ENCODE results near the gene PTGFR. TPM values are rescaled to one million over a fixed set of nuclear protein-coding genes. Genes with fewer than 3 reads are reported as not detected.

PTGFR gene
- total RNA-seq, 2 experiments from 2014 or later, result not detected

DNA sequence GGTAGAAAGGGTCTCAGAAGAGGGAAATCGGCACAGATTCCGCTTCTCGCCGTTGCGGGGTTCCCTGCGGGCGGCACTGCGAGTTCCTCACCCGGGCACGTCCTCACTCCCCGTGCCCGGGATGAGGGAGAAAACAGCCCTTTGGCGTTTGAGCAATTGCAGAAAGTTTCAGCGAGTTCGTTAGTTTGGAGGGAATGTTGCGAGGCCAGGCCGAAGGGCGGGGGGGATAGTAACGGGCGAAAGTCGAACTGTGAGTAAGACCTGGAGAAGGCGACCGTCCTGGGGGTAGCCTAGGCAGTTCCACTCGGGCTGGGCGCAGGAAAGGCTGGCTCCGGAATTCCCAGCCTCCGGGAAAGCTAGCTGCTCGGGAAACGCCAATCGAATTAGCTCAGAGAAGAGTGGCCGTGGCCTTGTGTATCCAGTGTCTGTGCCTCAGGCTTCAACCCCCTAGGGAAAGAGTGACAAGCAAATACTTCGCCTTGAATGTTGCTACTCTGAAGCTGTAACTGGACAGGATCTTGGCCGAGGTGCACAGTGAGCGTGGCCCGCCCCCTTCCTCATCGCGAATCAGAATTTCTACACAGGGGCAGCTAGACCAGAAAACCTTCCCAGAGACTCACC is 787 bp downstream of the PTGFR start:
- TF ChIP-seq, protein P1, sequence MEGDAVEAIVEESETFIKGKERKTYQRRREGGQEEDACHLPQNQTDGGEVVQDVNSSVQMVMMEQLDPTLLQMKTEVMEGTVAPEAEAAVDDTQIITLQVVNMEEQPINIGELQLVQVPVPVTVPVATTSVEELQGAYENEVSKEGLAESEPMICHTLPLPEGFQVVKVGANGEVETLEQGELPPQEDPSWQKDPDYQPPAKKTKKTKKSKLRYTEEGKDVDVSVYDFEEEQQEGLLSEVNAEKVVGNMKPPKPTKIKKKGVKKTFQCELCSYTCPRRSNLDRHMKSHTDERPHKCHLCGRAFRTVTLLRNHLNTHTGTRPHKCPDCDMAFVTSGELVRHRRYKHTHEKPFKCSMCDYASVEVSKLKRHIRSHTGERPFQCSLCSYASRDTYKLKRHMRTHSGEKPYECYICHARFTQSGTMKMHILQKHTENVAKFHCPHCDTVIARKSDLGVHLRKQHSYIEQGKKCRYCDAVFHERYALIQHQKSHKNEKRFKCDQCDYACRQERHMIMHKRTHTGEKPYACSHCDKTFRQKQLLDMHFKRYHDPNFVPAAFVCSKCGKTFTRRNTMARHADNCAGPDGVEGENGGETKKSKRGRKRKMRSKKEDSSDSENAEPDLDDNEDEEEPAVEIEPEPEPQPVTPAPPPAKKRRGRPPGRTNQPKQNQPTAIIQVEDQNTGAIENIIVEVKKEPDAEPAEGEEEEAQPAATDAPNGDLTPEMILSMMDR (conservative IDR thresholded peaks at IDR 0.05; ENCODE audit: low read length), result no peak
- TF ChIP-seq EZH2phosphoT487 (IDR thresholded peaks at IDR 0.05; ENCODE audit: borderline replicate concordance, low read depth, low read length), result no peak
- H2AFZ ChIP-seq (ENCODE audit: low read length), result no peak overlapping the region
- H3K4me3 ChIP-seq (ENCODE audit: low read depth, low read length, poor library complexity, severe bottlenecking), result no peak overlapping the region
- H3K79me2 ChIP-seq (ENCODE audit: insufficient read depth, low read depth, low read length), result no peaks in the 10 kb centered on the region
- no peaks in the 10 kb centered on the region for H3K4me1 ChIP-seq (ENCODE audit: insufficient read depth, low read length, poor library complexity, severe bottlenecking)
- H3K9me3 ChIP-seq (ENCODE audit: low read length), result no peaks in the 10 kb centered on the region
- H3K9me2 ChIP-seq (ENCODE audit: insufficient read depth, low read length), result no peaks in the 10 kb centered on the region
- BruUV-seq (replicated peaks), result no TSS peak
- no peaks in the 10 kb centered on the region for H4K20me1 ChIP-seq (ENCODE audit: insufficient read depth, low read length)
- intact Hi-C loops (cut with micrococcal nuclease; ENCODE audit: unreplicated experiment), result no loop called here
- no peaks in the 10 kb centered on the region for H3K36me3 ChIP-seq (ENCODE audit: insufficient read depth, low read length)
- CTCF ChIA-PET (ENCODE audit: unreplicated experiment), result no interaction called here
- no peak overlapping the region for H3K4me2 ChIP-seq (ENCODE audit: low read length)
- no peak for DNase-seq (ENCODE audit: low spot score)
- POLR2A ChIA-PET, result no interaction called here
- H3K27ac ChIP-seq (ENCODE audit: low read depth, low read length, poor library complexity, severe bottlenecking), result no peak overlapping the region

DNA sequence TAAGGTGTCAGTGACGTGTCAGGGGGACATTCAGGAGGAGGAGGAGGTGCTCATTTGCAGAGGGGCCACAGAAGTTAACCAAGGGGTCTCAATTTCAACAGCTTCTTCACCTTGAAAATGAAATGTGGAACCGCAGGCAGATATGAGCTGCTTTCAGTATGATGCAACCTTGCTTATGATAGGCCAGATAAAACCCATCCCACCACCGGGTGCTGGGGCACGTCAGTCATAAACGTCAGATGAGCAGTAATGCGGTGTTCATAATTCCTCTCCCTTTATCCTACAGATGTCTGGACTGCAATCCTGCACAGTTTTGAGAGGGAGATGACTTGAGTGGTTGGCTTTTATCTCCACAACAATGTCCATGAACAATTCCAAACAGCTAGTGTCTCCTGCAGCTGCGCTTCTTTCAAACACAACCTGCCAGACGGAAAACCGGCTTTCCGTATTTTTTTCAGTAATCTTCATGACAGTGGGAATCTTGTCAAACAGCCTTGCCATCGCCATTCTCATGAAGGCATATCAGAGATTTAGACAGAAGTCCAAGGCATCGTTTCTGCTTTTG is 1.7 kb downstream of the PTGFR start:
- intact Hi-C loops (cut with micrococcal nuclease; ENCODE audit: unreplicated experiment), result no loop called here
- TF ChIP-seq, protein P1 (conservative IDR thresholded peaks at IDR 0.05; ENCODE audit: low read length), result no peak
- no peak for TF ChIP-seq EZH2phosphoT487 (IDR thresholded peaks at IDR 0.05; ENCODE audit: borderline replicate concordance, low read depth, low read length)
- no TSS peak for BruUV-seq (replicated peaks)
- Histone ChIP-seq H3K79me2 (ENCODE audit: insufficient read depth, low read depth, low read length) (no peaks in the 10 kb centered on the region), H3K27ac (ENCODE audit: low read depth, low read length, poor library complexity, severe bottlenecking) (no peak overlapping the region), H3K9me3 (ENCODE audit: low read length) (no peaks in the 10 kb centered on the region), H3K4me2 (ENCODE audit: low read length) (no peak overlapping the region), H2AFZ (ENCODE audit: low read length) (no peak overlapping the region), H3K4me3 (ENCODE audit: low read depth, low read length, poor library complexity, severe bottlenecking) (no peak overlapping the region), H4K20me1 (ENCODE audit: insufficient read depth, low read length) (no peaks in the 10 kb centered on the region), H3K36me3 (ENCODE audit: insufficient read depth, low read length) (no peaks in the 10 kb centered on the region), H3K9me2 (ENCODE audit: insufficient read depth, low read length) (no peaks in the 10 kb centered on the region), H3K4me1 (ENCODE audit: insufficient read depth, low read length, poor library complexity, severe bottlenecking) (no peaks in the 10 kb centered on the region)
- ChIA-PET CTCF (ENCODE audit: unreplicated experiment) (no interaction called here), POLR2A (no interaction called here)
- no peak for DNase-seq (ENCODE audit: low spot score)

DNA sequence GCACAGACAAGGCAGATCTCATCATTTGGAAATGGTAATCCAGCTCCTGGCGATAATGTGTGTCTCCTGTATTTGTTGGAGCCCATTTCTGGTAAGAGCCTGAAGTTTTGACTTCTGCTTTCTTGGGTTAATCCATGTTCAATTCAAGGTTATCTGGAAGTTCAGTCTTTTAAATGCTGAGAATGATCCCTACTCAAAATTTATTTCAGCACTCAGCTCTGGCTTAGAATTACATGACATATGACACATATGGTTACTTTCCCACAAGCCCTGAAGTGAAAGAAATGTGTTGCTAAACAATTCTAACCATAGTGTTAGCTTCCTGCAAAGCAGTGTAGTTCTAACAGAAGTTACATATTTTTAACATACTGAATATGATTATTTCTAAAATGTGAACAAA is 2.7 kb downstream of the PTGFR start:
- BruUV-seq (replicated peaks), result no TSS peak
- no peaks in the 10 kb centered on the region for H3K79me2 ChIP-seq (ENCODE audit: insufficient read depth, low read depth, low read length)
- H3K27ac ChIP-seq (ENCODE audit: low read depth, low read length, poor library complexity, severe bottlenecking), result no peak overlapping the region
- intact Hi-C loops (cut with micrococcal nuclease; ENCODE audit: unreplicated experiment), result no loop called here
- no peak overlapping the region for H2AFZ ChIP-seq (ENCODE audit: low read length)
- TF ChIP-seq, protein P1 (conservative IDR thresholded peaks at IDR 0.05; ENCODE audit: low read length), result no peak
- TF ChIP-seq EZH2phosphoT487 (IDR thresholded peaks at IDR 0.05; ENCODE audit: borderline replicate concordance, low read depth, low read length), result no peak
- POLR2A ChIA-PET, result no interaction called here
- no peaks in the 10 kb centered on the region for H3K9me2 ChIP-seq (ENCODE audit: insufficient read depth, low read length)
- H3K9me3 ChIP-seq (ENCODE audit: low read length), result no peaks in the 10 kb centered on the region
- H3K4me2 ChIP-seq (ENCODE audit: low read length), result no peak overlapping the region
- H3K4me1 ChIP-seq (ENCODE audit: insufficient read depth, low read length, poor library complexity, severe bottlenecking), result no peaks in the 10 kb centered on the region
- no peak for DNase-seq (ENCODE audit: low spot score)
- no peaks in the 10 kb centered on the region for H3K36me3 ChIP-seq (ENCODE audit: insufficient read depth, low read length)
- H3K4me3 ChIP-seq (ENCODE audit: low read depth, low read length, poor library complexity, severe bottlenecking), result no peak overlapping the region
- CTCF ChIA-PET (ENCODE audit: unreplicated experiment), result no interaction called here
- no peaks in the 10 kb centered on the region for H4K20me1 ChIP-seq (ENCODE audit: insufficient read depth, low read length)

Data from OCI-LY7 (cell line).